IPS DF 6.9 (cell line): Measurements from ENCODE around the gene HCN2.

Experiments
- DNase-seq: peaks from one replicate; pipeline ENCODE4 v3.0.0-alpha.2; 2013; ENCODE audit warnings: low read depth, low spot score
- H3K27ac ChIP-seq: one replicate; pipeline ENCODE4 v1.5.1; 2013; ENCODE audit warnings: low read length, control low read depth
- H3K27me3 ChIP-seq: 2 replicates; pipeline ENCODE4 v1.6.1; 2013; ENCODE audit warnings: mild to moderate bottlenecking, low read length; ENCODE audit not compliant: control insufficient read depth, insufficient read depth
- H3K36me3 ChIP-seq: 2 replicates; pipeline ENCODE4 v1.6.1; 2013; ENCODE audit warnings: low read length; ENCODE audit not compliant: control insufficient read depth, insufficient read depth
- H3K4me1 ChIP-seq: 2 replicates; pipeline ENCODE4 v1.6.1; 2013; ENCODE audit warnings: low read length; ENCODE audit not compliant: control insufficient read depth, insufficient read depth
- H3K4me3 ChIP-seq: 2 replicates; pipeline ENCODE4 v1.5.1; 2013; ENCODE audit warnings: mild to moderate bottlenecking, low read length
- H3K9me3 ChIP-seq: 2 replicates; pipeline ENCODE4 v1.6.1; 2013; ENCODE audit warnings: low read length, inconsistent platforms; ENCODE audit not compliant: control insufficient read depth, insufficient read depth
- WGBS: extraction: QIAGEN DNeasy Blood & Tissue Kit; methylation state at CpG from one replicate; pipeline ENCODE4 v1.1.7; 2013; ENCODE audit warnings: mixed read lengths, missing lambda C conversion rate; ENCODE audit not compliant: insufficient read length, insufficient coverage; 5-methylcytosine and 5-hydroxymethylcytosine counted together

The HCN2 gene

GRCh38 chr19:585551-586110 is 4.0 kb upstream of the HCN2 start:
- no peak overlapping the region for H3K4me3 ChIP-seq
- no peak overlapping the region for H3K27ac ChIP-seq
- no peaks in the 10 kb centered on the region for H3K9me3 ChIP-seq
- H3K36me3 ChIP-seq, result peaks cover 16% of the 10 kb centered on the region
- H3K27me3 ChIP-seq, result peaks cover 6% of the 10 kb centered on the region; the same call in 1 of the 2 replicates
- DNase-seq, result no peak
- H3K4me1 ChIP-seq, result peaks cover 3% of the 10 kb centered on the region; the same call in 1 of the 2 replicates
- no CpG with 5 or more reads among the region's 10 CpGs for WGBS

GRCh38 chr19:588093-588740 is 1.5 kb upstream of the HCN2 start:
- H3K9me3 ChIP-seq, result no peaks in the 10 kb centered on the region
- H3K27me3 ChIP-seq, result peaks cover 13% of the 10 kb centered on the region; the same call in 1 of the 2 replicates
- no peak for DNase-seq
- no peak overlapping the region for H3K4me3 ChIP-seq
- no peak overlapping the region for H3K27ac ChIP-seq
- no CpG with 5 or more reads among the region's 41 CpGs for WGBS
- H3K36me3 ChIP-seq, result peaks cover 2% of the 10 kb centered on the region; the same call in 1 of the 2 replicates
- H3K4me1 ChIP-seq, result peaks cover 3% of the 10 kb centered on the region; the same call in 1 of the 2 replicates

GRCh38 chr19:588741-589692 is 664 bp upstream of the HCN2 start:
- H3K27me3 ChIP-seq, result peaks cover 13% of the 10 kb centered on the region; the same call in 1 of the 2 replicates

GRCh38 chr19:590396-590745 is 690 bp downstream of the HCN2 start:
- DNase-seq, result no peak
- H3K27ac ChIP-seq, result no peak overlapping the region
- H3K4me3 ChIP-seq, result peak overlapping the region; percentile 29; the same call in 1 of the 2 replicates
- H3K36me3 ChIP-seq, result no peaks in the 10 kb centered on the region
- no peaks in the 10 kb centered on the region for H3K9me3 ChIP-seq
- H3K27me3 ChIP-seq, result peaks cover 13% of the 10 kb centered on the region; the same call in 1 of the 2 replicates
- peaks cover 3% of the 10 kb centered on the region; the same call in 1 of the 2 replicates for H3K4me1 ChIP-seq
- WGBS, result no CpG with 5 or more reads among the region's 50 CpGs

More at GRCh38 chr19:588741-589692, 664 bp upstream of the HCN2 start:
- Histone ChIP-seq H3K4me1 (peaks cover 3% of the 10 kb centered on the region; the same call in 1 of the 2 replicates), H3K9me3 (no peaks in the 10 kb centered on the region), H3K4me3 (peak overlapping the region; percentile 23; the same call in 1 of the 2 replicates), H3K36me3 (no peaks in the 10 kb centered on the region), H3K27ac (no peak overlapping the region)
- WGBS, result no CpG with 5 or more reads among the region's 54 CpGs
- DNase-seq, result no peak

GRCh38 chr19:590750-591098 is 1.0 kb downstream of the HCN2 start:
- peaks cover 13% of the 10 kb centered on the region; the same call in 1 of the 2 replicates for H3K27me3 ChIP-seq
- H3K4me3 ChIP-seq, result no peak overlapping the region
- no CpG with 5 or more reads among the region's 41 CpGs for WGBS

GRCh38 chr19:591099-591958 is 1.6 kb downstream of the HCN2 start:
- peaks cover 3% of the 10 kb centered on the region; the same call in 1 of the 2 replicates for H3K4me1 ChIP-seq
- no peak for DNase-seq
- peaks cover 13% of the 10 kb centered on the region; the same call in 1 of the 2 replicates for H3K27me3 ChIP-seq
- WGBS, result no CpG with 5 or more reads among the region's 75 CpGs
- no peaks in the 10 kb centered on the region for H3K36me3 ChIP-seq
- H3K4me3 ChIP-seq, result no peak overlapping the region
- no peaks in the 10 kb centered on the region for H3K9me3 ChIP-seq
- H3K27ac ChIP-seq, result no peak overlapping the region

More at GRCh38 chr19:590750-591098, 1.0 kb downstream of the HCN2 start:
- Histone ChIP-seq H3K27ac (no peak overlapping the region), H3K4me1 (peaks cover 3% of the 10 kb centered on the region; the same call in 1 of the 2 replicates), H3K9me3 (no peaks in the 10 kb centered on the region), H3K36me3 (no peaks in the 10 kb centered on the region)
- DNase-seq, result no peak

GRCh38 chr19:592101-592500 is 2.4 kb downstream of the HCN2 start:
- no CpG with 5 or more reads among the region's 19 CpGs for WGBS
- no peak overlapping the region for H3K4me3 ChIP-seq
- no peak overlapping the region for H3K27ac ChIP-seq
- H3K36me3 ChIP-seq, result no peaks in the 10 kb centered on the region
- peaks cover 3% of the 10 kb centered on the region; the same call in 1 of the 2 replicates for H3K4me1 ChIP-seq
- peaks cover 13% of the 10 kb centered on the region; the same call in 1 of the 2 replicates for H3K27me3 ChIP-seq
- no peaks in the 10 kb centered on the region for H3K9me3 ChIP-seq
- DNase-seq, result no peak

GRCh38 chr19:593055-593454 is 3.4 kb downstream of the HCN2 start:
- WGBS, result no CpG with 5 or more reads among the region's 18 CpGs
- no peak overlapping the region for H3K4me3 ChIP-seq
- H3K27me3 ChIP-seq, result peaks cover 13% of the 10 kb centered on the region; the same call in 1 of the 2 replicates

GRCh38 chr19:593505-593904 is 3.8 kb downstream of the HCN2 start:
- no peaks in the 10 kb centered on the region for H3K36me3 ChIP-seq
- no peak overlapping the region for H3K27ac ChIP-seq
- H3K9me3 ChIP-seq, result no peaks in the 10 kb centered on the region
- DNase-seq, result no peak
- no peak overlapping the region for H3K4me3 ChIP-seq
- peaks cover 13% of the 10 kb centered on the region; the same call in 1 of the 2 replicates for H3K27me3 ChIP-seq
- no CpG with 5 or more reads among the region's 9 CpGs for WGBS
- peaks cover 3% of the 10 kb centered on the region; the same call in 1 of the 2 replicates for H3K4me1 ChIP-seq

More at GRCh38 chr19:593055-593454, 3.4 kb downstream of the HCN2 start:
- no peak for DNase-seq
- no peak overlapping the region for H3K27ac ChIP-seq
- peaks cover 3% of the 10 kb centered on the region; the same call in 1 of the 2 replicates for H3K4me1 ChIP-seq
- no peaks in the 10 kb centered on the region for H3K9me3 ChIP-seq
- H3K36me3 ChIP-seq, result no peaks in the 10 kb centered on the region
